Hypothalamus (tissue), 51 donors: ENCODE results near the gene PPM1L.

Experiments
- DNase-seq, 51 donors: peaks; one replicate each; lab custom pipeline; 2025; lab: John Stamatoyannopoulos, UW

Gene PPM1L

DNA sequence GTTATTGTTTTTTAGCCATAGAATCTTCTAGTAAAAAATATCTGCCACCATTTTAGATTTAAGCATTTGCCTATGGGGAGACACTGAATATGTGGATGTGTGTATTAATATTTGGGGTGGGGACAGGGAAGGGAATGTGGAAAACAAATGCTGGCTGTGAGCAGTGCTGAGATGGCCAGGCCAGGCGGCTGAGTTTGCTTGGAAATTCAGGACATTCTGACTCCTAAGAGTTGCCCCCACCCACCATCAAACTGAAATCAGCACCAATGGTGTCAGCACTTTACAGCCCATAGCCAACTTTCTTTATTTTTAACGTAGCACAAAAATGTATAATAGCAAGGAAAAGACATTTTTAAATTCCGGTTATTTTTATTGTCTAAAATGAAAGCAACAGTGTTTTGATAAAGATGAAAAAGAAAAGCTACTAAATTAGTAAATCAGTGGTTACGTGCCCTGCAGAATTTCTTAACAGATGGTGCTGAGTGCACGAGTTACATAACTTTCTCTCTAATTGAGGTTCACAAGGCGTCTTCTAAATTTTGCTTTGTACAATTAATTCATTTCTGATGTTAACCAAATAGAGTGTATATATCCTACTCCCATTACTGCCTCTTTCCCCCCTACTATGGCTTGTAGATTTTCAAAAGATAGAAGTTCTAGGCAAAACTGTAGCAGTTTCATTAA lies 315.1 kb downstream of the PPM1L start:
- DNase-seq, result peak in 1 of 51 donors; percentile 20

DNA sequence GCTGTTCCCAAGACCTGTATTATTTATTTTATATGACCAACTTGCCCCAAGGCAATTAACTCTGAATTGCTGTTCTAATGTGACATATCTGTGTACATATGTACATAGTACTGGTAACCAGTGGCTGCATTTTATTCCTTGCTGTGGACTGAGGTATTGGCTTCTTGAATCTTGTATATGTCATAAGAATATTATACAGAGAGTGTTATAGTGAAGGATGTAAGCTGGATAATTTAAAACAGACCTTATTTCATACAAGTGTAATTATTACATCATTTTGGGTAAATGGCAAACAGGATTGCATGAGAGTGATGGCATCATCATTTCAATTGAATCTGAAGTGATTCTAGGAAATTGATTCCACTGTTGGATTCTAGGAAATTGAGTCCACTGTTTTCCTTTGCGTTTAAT lies 316.2 kb downstream of the PPM1L start:
- DNase-seq, result no peak

DNA sequence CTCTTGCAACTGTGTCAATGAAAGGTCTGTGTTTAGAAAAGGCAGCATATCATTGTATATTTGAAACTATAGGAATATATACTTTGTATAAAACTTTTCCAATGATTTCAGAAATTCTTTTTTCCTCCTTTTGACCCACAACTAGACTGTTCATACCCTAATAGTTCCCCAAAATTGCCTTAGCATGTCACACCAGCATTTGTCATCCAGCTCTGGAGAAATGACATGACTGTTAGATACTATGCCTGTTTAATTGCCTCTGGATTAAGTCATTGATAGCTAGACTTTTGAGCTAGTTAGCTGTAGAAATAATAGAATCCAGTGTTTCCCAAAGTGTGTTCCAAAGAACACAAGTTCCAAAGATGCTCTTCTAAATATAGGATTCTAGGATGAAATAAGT lies 316.7 kb downstream of the PPM1L start:
- no peak for DNase-seq

DNA sequence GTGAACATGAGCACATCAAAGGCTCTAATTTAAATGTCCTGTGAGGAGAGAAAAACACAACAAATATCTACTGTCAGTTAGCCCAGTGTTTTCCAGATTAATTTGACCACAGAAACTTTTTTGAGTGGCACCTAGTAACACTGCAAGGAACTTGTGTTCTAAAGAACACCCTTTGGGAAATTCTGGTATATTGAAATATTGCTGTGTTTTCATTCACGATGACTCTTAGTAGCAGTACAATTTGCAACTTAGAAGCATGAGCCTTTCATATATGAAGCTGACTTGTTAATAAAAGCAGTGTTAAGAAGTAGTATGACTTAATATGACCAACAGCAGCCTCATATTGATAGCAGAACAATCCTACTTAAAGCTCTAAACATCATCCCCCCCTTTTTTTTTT lies 317.1 kb downstream of the PPM1L start:
- no peak for DNase-seq

DNA sequence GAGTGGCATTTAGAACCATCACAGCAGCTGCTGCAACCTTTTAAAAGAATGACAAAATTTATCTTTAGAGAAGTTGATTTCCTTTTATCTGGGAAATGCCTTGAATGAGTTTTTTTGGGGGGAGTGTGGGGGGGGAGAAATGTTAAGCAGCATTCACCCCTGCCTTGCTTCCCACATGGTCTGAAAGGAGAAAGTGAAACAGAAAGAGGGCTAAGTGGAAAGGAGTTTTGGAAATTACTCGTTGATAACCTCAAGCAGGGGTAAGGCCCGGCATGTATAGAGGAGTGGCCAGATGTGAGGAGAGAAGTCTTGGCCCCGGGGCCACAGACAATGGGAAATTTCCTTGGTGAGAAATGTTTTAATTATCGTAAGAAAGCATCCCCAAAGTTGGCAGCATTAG lies 325.6 kb downstream of the PPM1L start:
- DNase-seq, result no peak

DNA sequence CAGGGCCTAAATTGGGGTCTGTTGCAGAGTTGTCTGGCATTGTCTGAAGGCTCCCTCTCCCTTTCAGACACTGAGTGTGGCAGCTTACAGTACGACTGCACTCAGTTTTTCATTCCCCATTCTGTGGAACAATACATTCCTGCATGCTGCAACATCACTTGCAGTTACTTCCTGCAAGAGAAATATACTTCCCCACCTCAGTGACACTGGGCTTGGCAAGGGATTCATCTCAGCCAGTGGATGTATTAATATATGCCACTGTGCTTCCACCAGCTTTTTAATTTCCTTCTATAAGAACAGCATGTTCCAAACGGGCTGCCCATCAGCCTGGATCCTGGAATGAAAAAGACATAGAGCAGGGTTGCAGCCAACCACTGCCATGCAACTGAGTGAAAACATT lies 326.0 kb downstream of the PPM1L start:
- DNase-seq, result no peak

DNA sequence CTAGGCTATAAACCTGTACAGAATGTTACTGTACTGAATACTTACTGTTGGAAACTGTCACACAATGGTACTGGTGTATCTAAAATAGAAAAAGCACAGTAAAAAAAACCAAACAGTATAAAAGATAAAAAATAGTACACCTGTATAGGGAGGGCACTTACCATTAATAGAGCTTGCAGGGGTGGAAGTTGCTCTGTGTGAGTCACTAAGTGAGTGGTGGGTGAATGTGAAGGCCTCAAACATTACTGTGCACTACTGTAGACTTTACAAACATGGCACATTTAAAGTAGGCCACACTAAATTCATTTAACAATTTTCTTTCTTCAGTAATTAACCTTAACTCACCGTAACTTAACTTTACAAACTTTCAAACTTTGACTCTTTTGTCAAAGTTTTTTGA lies 327.1 kb downstream of the PPM1L start:
- no peak for DNase-seq

DNA sequence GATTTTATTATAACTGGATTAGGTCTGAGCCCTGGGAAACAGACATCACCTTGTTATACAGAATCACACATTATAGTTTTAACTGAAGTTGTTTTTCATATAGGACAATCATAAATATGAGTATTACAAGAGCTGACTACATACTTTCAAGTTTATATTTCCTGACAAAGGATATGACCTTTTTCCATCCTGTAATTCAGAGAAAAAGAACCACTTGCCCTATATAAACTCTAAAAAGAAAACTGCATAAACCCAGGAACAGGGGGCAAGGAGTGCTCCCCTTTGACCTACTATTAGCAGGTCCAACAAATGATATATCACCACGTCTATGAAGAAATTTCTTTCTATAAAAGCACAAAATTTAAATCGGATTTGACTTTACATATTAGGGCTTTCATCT lies 328.2 kb downstream of the PPM1L start:
- no peak for DNase-seq

DNA sequence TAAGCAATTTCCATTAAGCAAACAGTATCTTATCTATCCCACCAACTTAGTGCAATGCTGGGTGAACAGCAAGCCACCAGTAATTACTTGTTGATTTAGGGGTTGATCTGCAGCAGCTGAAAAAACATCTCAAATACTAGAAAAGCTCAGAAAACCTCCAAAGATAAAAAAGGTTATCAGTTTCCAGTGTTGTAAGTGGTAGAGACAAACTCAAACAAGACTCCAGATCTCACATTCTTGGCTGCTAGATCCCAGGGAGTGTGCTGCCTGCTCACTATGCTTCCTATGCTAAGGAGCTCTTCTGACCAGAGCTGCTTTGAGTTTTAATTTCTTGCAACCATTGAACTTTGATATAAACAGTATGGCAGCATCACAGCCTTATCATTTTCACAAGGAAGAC lies 337.9 kb downstream of the PPM1L start:
- DNase-seq, result no peak

DNA sequence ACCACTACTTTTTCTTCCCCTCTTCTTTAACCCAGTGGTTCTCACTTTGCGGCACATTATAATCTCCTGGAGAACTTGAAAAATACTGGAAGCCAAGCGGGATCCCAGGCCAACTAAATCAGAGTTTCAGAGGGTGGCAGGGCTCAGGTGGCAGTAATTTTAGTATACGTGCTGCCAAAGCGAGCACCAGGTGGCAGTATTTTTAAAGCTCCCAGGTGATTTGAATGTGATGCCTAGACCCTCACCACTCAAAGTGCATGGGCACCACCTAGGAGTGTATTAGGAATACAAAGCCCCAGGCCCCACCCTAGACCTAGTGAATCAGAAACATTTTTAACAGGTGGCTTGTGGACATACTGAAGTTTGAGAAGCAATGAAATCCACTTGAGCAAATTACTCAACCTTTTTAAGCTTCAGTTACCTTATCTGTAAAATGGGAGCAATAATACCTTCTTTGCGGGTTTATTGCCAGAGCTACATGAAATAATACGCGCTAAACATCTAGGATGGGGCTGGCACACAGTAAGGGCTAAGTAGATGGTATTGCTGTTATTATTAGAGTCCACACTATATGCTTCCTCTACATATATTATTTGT lies 340.8 kb downstream of the PPM1L start:
- peak in 1 of 51 donors; percentile 3 for DNase-seq

DNA sequence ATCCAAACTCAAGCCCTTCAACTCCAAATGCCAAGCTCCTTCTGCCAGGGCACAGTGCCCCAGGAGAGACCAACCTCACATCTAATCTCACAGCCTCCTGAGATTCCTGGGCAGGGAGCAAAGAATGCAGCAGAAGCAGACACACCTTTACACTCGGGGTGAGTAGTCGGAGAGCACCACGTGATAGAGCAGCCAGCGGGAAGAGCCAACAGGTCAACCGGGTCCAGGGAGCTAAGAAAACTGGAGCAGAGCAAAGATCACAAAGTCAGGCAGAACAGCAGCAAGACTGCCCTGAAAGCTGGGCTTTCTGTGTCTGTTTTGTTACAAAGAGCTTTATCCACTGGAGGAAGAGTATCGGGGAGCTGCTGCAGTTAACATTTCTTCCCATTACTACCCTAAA lies 345.0 kb downstream of the PPM1L start:
- no peak for DNase-seq

DNA sequence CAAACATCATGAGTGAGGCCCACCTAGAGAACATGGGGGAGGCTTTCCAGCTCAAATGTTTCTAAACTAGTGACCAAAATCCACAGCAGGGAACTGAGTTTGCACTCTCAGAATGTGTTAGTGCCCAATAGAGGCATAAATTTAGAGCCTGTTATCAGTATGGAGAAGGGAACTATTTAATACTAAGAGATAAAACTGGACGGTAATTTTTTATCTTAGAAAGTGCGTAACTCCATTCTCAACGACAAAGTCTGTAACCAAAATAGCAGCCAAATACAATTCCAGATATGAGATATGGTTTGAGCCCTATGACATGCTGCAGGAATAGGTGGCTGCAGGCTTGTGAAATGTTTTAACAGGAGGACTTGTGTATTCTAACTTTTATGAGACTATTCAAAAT lies 345.6 kb downstream of the PPM1L start:
- DNase-seq, result no peak

DNA sequence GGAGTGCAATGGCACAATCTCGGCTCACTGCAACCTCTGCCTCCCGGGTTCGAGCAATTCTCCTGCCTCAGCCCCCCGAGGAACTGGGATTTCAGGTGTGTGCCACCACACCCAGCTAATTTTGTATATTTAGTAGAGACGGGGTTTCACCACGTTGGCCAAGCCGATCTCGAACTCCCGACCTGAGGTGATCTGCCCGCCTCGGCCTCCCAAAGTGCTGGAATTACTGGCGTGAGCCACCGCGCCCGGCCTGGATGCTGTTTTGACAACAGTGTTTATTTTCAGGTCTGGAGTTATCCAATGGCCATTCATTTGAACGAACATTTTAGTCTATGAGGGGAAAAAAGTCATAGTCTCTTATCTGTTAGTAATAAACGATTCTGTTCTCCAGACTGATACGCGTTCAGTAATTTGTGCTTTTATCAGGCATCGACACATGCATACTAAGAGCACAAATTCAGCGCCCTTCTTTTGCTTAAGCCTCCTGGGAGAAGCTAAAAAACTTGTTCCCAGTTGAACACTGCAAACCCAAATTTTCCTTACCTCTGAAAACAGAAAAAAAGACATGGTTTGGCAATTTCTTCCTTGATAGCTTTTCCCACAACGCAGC lies 347.9 kb downstream of the PPM1L start:
- no peak for DNase-seq

DNA sequence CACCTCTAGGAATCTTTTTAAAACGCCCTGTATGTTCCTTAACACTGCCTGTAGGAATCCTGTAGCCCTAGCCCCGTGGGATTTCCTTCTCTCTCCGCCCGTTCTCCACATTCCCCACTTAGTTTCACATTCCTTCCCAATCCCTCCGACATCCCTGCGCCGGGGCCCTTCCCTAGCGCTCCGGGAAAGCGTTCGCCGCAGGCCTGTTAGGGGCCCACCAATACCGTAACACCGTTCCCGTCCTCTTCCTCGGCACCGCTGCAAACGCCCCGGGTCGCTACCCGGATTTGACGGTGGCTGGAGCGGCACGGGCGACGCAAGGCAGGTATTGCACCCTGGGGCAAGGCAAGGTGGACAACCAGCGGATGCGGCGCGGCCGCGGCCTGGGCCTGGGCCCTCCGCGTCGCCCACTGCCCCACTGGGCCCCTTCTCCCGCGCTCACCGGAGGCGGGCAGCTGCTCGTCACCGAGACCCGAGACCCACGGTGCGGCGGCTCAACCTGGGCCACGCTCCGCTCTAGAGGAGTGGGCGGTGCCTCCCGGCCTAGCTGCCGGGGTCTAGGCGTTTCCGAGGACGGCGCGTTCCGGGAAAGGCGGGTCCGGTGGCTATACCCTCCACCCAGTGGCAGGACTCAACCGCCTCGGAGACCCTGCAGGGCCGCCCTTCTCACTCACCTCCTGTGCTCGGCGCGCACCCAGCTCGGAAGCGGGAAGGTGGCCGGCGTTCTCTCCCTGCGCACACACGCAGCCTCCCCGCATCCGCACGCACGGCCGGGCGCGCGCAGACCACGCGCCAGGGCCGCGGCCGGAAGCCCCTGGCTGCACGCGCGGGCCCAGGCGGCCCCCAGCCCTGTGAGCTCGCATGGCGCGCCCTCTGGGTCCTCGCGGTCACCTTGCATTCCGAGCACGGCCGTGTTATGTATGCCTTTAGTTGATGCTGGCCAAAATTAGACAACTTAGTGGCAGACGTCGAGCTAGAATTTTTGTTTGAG lies 348.8 kb downstream of the PPM1L start, which contains the start of gene B3GALNT1:
Gene B3GALNT1, minus strand, starts transcription at position 789 of the 991 bp plus-strand sequence. CDS start 18,595 bp downstream, outside the sequence.
- DNase-seq, result peak in 38 of 51 donors; percentile 7 to 79 (median 36)

DNA sequence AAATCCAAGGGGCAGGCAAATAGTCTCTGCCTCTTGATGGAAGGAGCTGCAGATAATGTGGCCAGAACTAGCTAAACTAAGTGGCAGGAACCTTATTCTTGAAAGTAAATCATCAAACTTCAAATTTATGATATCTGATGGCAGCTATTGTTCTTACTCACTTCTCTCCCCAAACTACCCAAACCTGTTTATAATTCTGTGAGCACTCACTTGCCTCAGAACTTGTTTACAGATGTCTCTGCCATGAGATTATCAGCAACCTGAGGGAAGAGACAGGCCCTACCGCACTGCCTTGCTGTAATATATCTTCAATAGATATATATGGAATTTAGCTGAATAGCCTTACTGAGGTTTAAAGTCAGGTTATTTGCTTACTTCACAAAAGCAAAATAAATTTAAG lies 351.3 kb downstream of the PPM1L start:
- DNase-seq, result no peak

DNA sequence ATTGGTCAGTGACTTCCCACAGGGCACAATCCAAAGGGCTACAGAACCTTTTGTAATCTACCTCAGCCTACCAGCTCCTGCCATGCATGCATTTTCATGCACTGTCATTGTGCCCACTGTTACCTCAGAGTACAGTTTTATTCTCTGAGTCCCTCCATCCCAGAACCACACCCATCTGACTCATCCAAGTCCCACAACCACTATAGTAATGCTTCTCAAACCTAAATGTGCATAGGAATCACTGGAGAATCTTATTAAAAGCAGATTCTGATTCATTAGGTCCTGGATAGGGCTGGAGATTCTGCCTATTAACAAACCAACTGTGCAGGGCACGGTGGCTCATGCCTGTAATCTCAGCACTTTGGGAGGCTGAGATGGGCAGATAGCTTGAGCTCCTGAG lies 352.8 kb downstream of the PPM1L start:
- no peak for DNase-seq

DNA sequence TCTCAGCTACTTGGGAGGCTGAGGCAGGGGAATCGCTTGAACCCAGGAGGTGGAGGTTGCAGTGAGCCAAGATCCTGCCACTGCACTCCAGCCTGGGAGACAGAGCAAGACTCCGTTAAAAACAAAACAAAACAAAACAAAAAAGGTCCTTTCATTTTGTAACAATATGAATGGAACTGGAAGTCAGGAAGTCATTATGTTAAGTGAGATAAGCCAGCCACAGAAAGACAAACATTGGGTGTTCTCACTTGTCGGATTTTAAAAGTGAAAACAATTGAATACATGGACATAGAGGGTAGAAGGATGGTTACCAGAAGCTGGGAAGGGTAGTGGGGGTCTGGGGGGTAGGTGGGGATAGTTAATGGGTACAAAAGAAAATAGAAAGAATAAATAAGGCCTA lies 361.6 kb downstream of the PPM1L start:
- no peak for DNase-seq

DNA sequence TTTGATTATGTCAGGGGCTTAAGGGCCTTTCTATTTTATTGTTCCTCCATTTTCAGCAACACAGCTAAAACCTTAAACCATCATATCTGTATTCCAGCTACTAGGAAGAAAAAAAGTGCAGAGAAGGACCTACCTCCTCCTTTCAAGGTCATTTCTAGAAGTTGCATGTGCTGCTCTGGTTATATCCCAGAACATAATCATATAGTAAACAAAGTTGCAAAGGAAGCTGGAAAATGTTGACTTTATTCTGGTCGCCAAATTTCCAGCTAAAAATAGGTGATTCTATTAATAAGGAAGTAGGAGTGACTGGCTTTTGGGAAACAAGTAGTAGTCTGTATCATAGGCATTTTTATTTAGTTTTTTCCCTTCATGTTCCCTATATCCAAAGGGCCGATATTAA lies 370.5 kb downstream of the PPM1L start:
- no peak for DNase-seq
